ENCODE results near the gene NUBP1.
"Not testable (repeated sequence)": the region's sequence is repeated elsewhere in the genome, so short reads cannot be mapped to it uniquely, and the experiment has no call there.

DNA sequence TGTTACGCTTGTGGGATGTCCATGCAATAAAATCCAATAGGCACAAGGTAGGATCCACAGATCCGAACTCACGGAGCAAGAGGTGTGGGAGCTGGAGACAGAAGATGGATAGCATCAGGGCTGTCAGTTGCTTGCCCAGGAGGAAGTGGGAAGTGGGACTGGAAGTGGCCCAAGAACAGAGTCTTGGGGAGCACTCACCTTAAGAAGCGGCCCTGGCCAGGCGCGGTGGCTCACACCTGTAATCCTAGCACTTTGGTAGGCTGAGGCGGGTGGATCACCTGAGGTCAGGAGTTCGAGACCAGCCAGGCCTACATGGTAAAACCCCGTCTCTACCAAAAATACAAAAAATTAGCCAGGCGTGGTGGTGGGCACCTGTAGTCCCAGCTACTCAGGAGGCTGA is 2.4 kb upstream of the NUBP1 start:
- TF ChIP-seq, protein P1, sequence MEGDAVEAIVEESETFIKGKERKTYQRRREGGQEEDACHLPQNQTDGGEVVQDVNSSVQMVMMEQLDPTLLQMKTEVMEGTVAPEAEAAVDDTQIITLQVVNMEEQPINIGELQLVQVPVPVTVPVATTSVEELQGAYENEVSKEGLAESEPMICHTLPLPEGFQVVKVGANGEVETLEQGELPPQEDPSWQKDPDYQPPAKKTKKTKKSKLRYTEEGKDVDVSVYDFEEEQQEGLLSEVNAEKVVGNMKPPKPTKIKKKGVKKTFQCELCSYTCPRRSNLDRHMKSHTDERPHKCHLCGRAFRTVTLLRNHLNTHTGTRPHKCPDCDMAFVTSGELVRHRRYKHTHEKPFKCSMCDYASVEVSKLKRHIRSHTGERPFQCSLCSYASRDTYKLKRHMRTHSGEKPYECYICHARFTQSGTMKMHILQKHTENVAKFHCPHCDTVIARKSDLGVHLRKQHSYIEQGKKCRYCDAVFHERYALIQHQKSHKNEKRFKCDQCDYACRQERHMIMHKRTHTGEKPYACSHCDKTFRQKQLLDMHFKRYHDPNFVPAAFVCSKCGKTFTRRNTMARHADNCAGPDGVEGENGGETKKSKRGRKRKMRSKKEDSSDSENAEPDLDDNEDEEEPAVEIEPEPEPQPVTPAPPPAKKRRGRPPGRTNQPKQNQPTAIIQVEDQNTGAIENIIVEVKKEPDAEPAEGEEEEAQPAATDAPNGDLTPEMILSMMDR (IDR thresholded peaks at IDR 0.05) = not testable (repeated sequence)
- TF ChIP-seq POLR2A (IDR thresholded peaks at IDR 0.05) = not testable (repeated sequence)

Data from right lobe of liver (tissue), 4 donors.